Natural killer cell (primary cell): Measurements from ENCODE around the gene MAP3K19. TPM values are rescaled to one million over a fixed set of nuclear protein-coding genes. Genes with fewer than 3 reads are reported as not detected.

ENCODE experiments used
- ATAC-seq, 3 donors: fragments of 150-1000 bp in 2 of 3; fragments of 200-7000 bp in 1 of 3; cut with Tn5 transposase; 1 replicate in 1 of 3; 2 replicates in 2 of 3; pipeline ENCODE4 v1.10.0; 2021; ENCODE audit warnings: mild to moderate bottlenecking in 2 of 3, moderate library complexity in 2 of 3
- DNase-seq, 2 donors: peaks; one replicate each; pipeline versions ENCODE4 v3.0.0 to v3.0.0-alpha.2; 2013 to 2021; ENCODE audit warnings: mixed read lengths in 1 of 2
- H3K27ac ChIP-seq: one replicate; pipeline ENCODE4 v1.5.1; 2013; ENCODE audit warnings: mild to moderate bottlenecking, low read length
- H3K27me3 ChIP-seq: one replicate; pipeline ENCODE4 v1.6.1; 2013; ENCODE audit warnings: low read length; ENCODE audit not compliant: control insufficient read depth, insufficient read depth
- H3K36me3 ChIP-seq: one replicate; pipeline ENCODE4 v1.6.1; 2013; ENCODE audit warnings: low read length; ENCODE audit not compliant: control insufficient read depth, insufficient read depth
- H3K4me1 ChIP-seq: one replicate; pipeline ENCODE4 v1.6.1; 2013; ENCODE audit warnings: low read length; ENCODE audit not compliant: control insufficient read depth, insufficient read depth
- H3K4me3 ChIP-seq: one replicate; pipeline ENCODE4 v1.5.1; 2013; ENCODE audit warnings: low read length
- H3K9me3 ChIP-seq: one replicate; pipeline ENCODE4 v1.6.1; 2013; ENCODE audit warnings: low read length; ENCODE audit not compliant: control insufficient read depth, insufficient read depth
- H3K27ac Mint-ChIP-seq, 2 donors: one replicate each; pipeline ENCODE4 v1.8.0; 2022; ENCODE audit warnings: mild to moderate bottlenecking in 2 of 2, mixed read lengths in 2 of 2, moderate library complexity in 1 of 2
- H3K27me3 Mint-ChIP-seq, 2 donors: one replicate each; pipeline ENCODE4 v1.8.0; 2022; ENCODE audit warnings: low read depth in 2 of 2, mixed read lengths in 2 of 2
- H3K36me3 Mint-ChIP-seq: one replicate; pipeline ENCODE4 v1.8.0; 2022; ENCODE audit warnings: mixed read lengths
- H3K4me1 Mint-ChIP-seq, 2 donors: one replicate each; pipeline ENCODE4 v1.8.0; 2022; ENCODE audit warnings: mixed read lengths in 2 of 2
- H3K4me3 Mint-ChIP-seq: one replicate; pipeline ENCODE4 v1.8.0; 2022; ENCODE audit warnings: mild to moderate bottlenecking, moderate library complexity, mixed read lengths
- H3K9me3 Mint-ChIP-seq, 2 donors: one replicate each; pipeline ENCODE4 v1.8.0; 2022; ENCODE audit warnings: mixed read lengths in 2 of 2
- WGBS: methylation state at CpG from one replicate; pipeline ENCODE4 v1.1.7; 2013; ENCODE audit warnings: missing lambda C conversion rate; ENCODE audit not compliant: insufficient coverage; 5-methylcytosine and 5-hydroxymethylcytosine counted together
- intact Hi-C: fragments of 100-400 bp; cut with micrococcal nuclease; formaldehyde crosslinking; loops from one replicate; pipeline ENCODE4 v1.14.2; 2022
- total RNA-seq, 4 donors: library from RNA; stranded (reverse); fragments of 120-200 nt in 1 of 4; gene quantifications; one replicate each; pipeline versions ENCODE4 v1.2.3 to v1.2.4, GENCODE V29; 2013 to 2022
- TF ChIP-seq, protein P1 (sequence below): fragments of 200-600 bp; IDR thresholded peaks from one replicate; pipeline ENCODE4 v1.8.0; 2022; ENCODE audit warnings: antibody characterized with exemption

MAP3K19 gene
- total RNA-seq, 3 donors from 2014 or later (not counting 1 experiment from before 2014, with no cell fraction given), result not detected

DNA sequence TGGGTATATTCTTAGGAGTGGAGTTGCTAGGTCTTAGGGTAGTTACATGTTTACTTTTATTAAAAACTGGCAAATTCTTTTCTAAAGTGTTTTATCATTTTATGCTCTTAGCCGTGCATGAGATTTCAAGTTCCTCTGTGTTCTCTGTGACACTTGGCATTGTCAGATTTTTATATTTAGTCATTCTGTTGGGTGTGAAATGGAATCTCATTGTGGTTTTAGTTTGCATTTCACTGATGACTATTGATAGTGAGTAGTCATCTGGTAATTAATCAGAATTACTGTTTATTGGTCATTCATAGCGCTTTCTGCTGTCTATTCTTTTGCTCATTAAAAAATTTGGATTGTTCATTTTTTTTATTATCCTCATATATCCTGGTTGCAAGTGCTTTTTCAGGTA is 39.0 kb upstream of the MAP3K19 start:
- Mint-ChIP-seq H3K9me3 (no peaks in the 10 kb centered on the region), H3K4me1 (no peaks in the 10 kb centered on the region), H3K27ac (no peak overlapping the region), H3K4me3 (no peak overlapping the region), H3K27me3 (peaks cover 6 to 15% of the 10 kb centered on the region in 2 donors), H3K36me3 (no peaks in the 10 kb centered on the region)
- Histone ChIP-seq H3K9me3 (no peaks in the 10 kb centered on the region), H3K4me3 (no peak overlapping the region), H3K27ac (no peak overlapping the region), H3K27me3 (no peaks in the 10 kb centered on the region), H3K36me3 (no peaks in the 10 kb centered on the region), H3K4me1 (no peaks in the 10 kb centered on the region)
- TF ChIP-seq, protein P1, sequence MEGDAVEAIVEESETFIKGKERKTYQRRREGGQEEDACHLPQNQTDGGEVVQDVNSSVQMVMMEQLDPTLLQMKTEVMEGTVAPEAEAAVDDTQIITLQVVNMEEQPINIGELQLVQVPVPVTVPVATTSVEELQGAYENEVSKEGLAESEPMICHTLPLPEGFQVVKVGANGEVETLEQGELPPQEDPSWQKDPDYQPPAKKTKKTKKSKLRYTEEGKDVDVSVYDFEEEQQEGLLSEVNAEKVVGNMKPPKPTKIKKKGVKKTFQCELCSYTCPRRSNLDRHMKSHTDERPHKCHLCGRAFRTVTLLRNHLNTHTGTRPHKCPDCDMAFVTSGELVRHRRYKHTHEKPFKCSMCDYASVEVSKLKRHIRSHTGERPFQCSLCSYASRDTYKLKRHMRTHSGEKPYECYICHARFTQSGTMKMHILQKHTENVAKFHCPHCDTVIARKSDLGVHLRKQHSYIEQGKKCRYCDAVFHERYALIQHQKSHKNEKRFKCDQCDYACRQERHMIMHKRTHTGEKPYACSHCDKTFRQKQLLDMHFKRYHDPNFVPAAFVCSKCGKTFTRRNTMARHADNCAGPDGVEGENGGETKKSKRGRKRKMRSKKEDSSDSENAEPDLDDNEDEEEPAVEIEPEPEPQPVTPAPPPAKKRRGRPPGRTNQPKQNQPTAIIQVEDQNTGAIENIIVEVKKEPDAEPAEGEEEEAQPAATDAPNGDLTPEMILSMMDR, result no peak
- intact Hi-C loops, result no loop called here
- DNase-seq (no peak), ATAC-seq (no peak)
- WGBS, result 72% methylated on average over 1 of the region's 2 CpGs

DNA sequence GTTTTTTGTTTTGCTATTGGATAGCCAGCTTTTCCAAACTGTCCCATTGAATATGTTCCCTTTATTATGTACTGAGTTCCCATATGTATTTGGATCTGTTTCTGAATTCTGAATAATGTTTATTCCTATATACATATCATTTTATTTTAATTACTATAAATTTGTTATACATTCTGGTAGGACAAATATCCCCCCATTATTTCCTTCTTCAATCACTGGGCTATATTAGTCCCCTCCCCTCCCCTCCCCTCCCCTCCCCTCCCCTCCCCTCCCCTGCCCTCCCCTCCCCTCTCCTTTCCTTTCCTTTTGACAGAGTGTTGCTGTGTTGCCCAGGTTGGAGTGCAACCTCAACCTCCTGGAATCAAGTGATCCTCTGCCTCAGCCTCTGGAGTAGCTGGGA is 31.2 kb upstream of the MAP3K19 start:
- no peaks in the 10 kb centered on the region for H3K9me3 ChIP-seq
- TF ChIP-seq, protein P1, result no peak
- H3K36me3 ChIP-seq, result no peaks in the 10 kb centered on the region
- no peaks in the 10 kb centered on the region for H3K36me3 Mint-ChIP-seq
- H3K27ac ChIP-seq, result no peak overlapping the region
- H3K4me1 Mint-ChIP-seq, result no peaks in the 10 kb centered on the region
- no peaks in the 10 kb centered on the region for H3K9me3 Mint-ChIP-seq
- ATAC-seq, result no peak
- DNase-seq, result no peak
- no peak overlapping the region for H3K27ac Mint-ChIP-seq
- no peaks in the 10 kb centered on the region for H3K27me3 Mint-ChIP-seq
- H3K4me3 Mint-ChIP-seq, result no peak overlapping the region
- intact Hi-C loops, result no loop called here
- no peak overlapping the region for H3K4me3 ChIP-seq
- H3K27me3 ChIP-seq, result no peaks in the 10 kb centered on the region
- H3K4me1 ChIP-seq, result no peaks in the 10 kb centered on the region

DNA sequence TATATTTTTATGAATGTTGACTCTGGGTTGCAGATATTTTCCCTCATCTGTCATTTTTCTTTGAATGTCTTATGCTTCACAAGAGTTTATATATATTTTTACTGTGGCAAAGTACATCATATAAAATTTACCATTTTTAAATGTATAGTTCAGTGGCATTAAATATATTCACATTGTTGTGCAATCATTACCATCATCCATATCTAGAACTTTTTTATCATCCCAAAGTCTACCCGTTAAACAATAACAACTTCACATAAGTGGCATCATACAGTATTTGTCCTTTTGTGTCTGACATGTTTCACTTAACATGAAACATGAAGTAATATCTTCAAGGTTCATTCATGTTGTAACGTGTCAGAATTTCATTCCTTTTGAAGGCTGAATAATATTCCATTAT is 29.3 kb upstream of the MAP3K19 start:
- Mint-ChIP-seq H3K27me3 (peaks cover 6 to 13% of the 10 kb centered on the region in 2 donors), H3K4me3 (no peak overlapping the region), H3K27ac (no peak overlapping the region), H3K9me3 (no peaks in the 10 kb centered on the region), H3K36me3 (no peaks in the 10 kb centered on the region), H3K4me1 (no peaks in the 10 kb centered on the region)
- Histone ChIP-seq H3K9me3 (peaks cover 4% of the 10 kb centered on the region), H3K27ac (no peak overlapping the region), H3K36me3 (no peaks in the 10 kb centered on the region), H3K4me3 (no peak overlapping the region), H3K27me3 (no peaks in the 10 kb centered on the region), H3K4me1 (no peaks in the 10 kb centered on the region)
- no peak for ATAC-seq
- TF ChIP-seq, protein P1, result no peak
- intact Hi-C loops, result no loop called here
- 100% methylated on average over 2 of the region's 2 CpGs for WGBS
- no peak for DNase-seq

DNA sequence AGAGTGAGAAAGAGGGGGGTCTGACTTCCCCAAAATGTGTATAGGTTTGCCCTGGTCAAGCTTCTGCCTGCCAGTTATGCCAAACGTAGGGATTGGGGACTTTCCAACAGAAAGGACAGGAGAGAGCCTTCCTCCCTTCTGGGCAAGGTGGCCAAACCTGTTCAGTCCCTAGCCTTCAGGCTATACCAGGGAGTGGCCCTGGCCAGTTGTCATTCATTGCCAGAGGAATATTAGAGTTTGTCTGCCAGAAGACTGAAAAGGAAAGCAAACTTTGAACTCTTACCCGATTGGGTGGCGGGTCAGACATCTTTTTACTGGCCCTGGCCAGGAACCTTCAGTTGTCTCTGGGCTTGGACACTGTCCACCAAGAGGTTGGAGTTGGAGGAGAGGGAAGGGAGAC is 27.0 kb upstream of the MAP3K19 start:
- no peak for ATAC-seq
- TF ChIP-seq, protein P1, result no peak
- Histone ChIP-seq H3K27me3 (no peaks in the 10 kb centered on the region), H3K9me3 (peaks cover 4% of the 10 kb centered on the region), H3K36me3 (no peaks in the 10 kb centered on the region), H3K4me3 (no peak overlapping the region), H3K27ac (no peak overlapping the region), H3K4me1 (no peaks in the 10 kb centered on the region)
- no peaks in the 10 kb centered on the region for H3K9me3 Mint-ChIP-seq
- no peaks in the 10 kb centered on the region for H3K36me3 Mint-ChIP-seq
- intact Hi-C loops, result no loop called here
- H3K27me3 Mint-ChIP-seq, result peaks cover 6 to 13% of the 10 kb centered on the region in 2 donors
- DNase-seq, result no peak
- no peaks in the 10 kb centered on the region for H3K4me1 Mint-ChIP-seq
- 95% methylated on average over 3 of the region's 3 CpGs for WGBS
- H3K4me3 Mint-ChIP-seq, result no peak overlapping the region
- no peak overlapping the region for H3K27ac Mint-ChIP-seq
